B cell (primary cell): ENCODE results near the gene ERI3. TPM values are rescaled to one million over a fixed set of nuclear protein-coding genes. Genes with fewer than 3 reads are reported as not detected.
A peak's percentile ranks its signal among the peaks of the same experiment; 100 is the strongest.

Source experiments
- ATAC-seq: fragments of 200-7000 bp; cut with Tn5 transposase; one replicate; pipeline ENCODE4 v1.10.0; 2021; ENCODE audit warnings: low read depth, mild to moderate bottlenecking, moderate number of reproducible peaks, moderate library complexity
- CTCF ChIA-PET: fragments of 350-600 bp; sonication (Branson Sonifier 250); formaldehyde crosslinking; loops from one replicate; lab custom pipeline; 2021; ENCODE audit warnings: antibody characterized with exemption, inconsistent platforms; lab: Charles Lee
- POLR2A ChIA-PET: fragments of 350-600 bp; sonication (Branson Sonifier 250); formaldehyde crosslinking; loops from one replicate; lab custom pipeline; 2021; ENCODE audit warnings: antibody characterized with exemption; lab: Charles Lee
- DNase-seq: peaks from one replicate; pipeline ENCODE4 v3.0.0; 2013
- H2AFZ ChIP-seq: 2 replicates; pipeline ENCODE4 v1.6.1; 2012; ENCODE audit warnings: mild to moderate bottlenecking, low read depth, low read length; ENCODE audit not compliant: insufficient read depth, poor library complexity, severe bottlenecking
- H3K27ac ChIP-seq, 2 donors: 1 replicate in 1 of 2; 2 replicates in 1 of 2; pipeline ENCODE4 v1.5.1; 2012 to 2013; ENCODE audit warnings: low read length in 2 of 2, mild to moderate bottlenecking in 2 of 2, moderate library complexity in 1 of 2
- H3K27me3 ChIP-seq, 4 experiments: fragments of 200-600 bp in 1 of 4; sonication (generic) in 1 of 4; replicated peaks in 1 of 4; 1 replicate in 2 of 4; 2 replicates in 2 of 4; pipeline versions ENCODE4 v1.6.1 to v1.7.0; 2013 to 2016; ENCODE audit warnings: low read length in 3 of 4, mild to moderate bottlenecking in 2 of 4, mixed read lengths in 1 of 4, moderate library complexity in 1 of 4; ENCODE audit not compliant: insufficient read depth in 4 of 4, control insufficient read depth in 3 of 4; ENCODE audit errors: control extremely low read depth in 1 of 4
- H3K36me3 ChIP-seq, 2 experiments: replicated peaks in 1 of 2; 1 replicate in 1 of 2; 2 replicates in 1 of 2; pipeline versions ENCODE4 v1.6.1 to v1.7.1; 2013; ENCODE audit warnings: low read length in 1 of 2; ENCODE audit not compliant: insufficient read depth in 2 of 2, control insufficient read depth in 1 of 2; ENCODE audit errors: control extremely low read depth in 1 of 2, extremely low read depth in 1 of 2
- H3K4me1 ChIP-seq, 2 donors: fragments of 200-600 bp in 1 of 2; sonication (generic) in 1 of 2; 1 replicate in 1 of 2; 2 replicates in 1 of 2; pipeline versions ENCODE4 v1.5.1 to v1.6.1; 2013 to 2017; ENCODE audit warnings: low read length in 2 of 2; ENCODE audit not compliant: control insufficient read depth in 2 of 2, insufficient read depth in 2 of 2
- H3K4me2 ChIP-seq: replicated peaks from 2 replicates; pipeline ENCODE3; 2012; ENCODE audit warnings: mild to moderate bottlenecking, low read depth, low read length; ENCODE audit not compliant: poor library complexity, severe bottlenecking
- H3K4me3 ChIP-seq, 5 experiments: fragments of 200-600 bp in 1 of 5; sonication (generic) in 1 of 5; 1 replicate in 3 of 5; 2 replicates in 2 of 5; pipeline versions ENCODE4 v1.5.1 to v1.7.0; 2011 to 2016; ENCODE audit warnings: low read length in 4 of 5, mild to moderate bottlenecking in 4 of 5, low read depth in 2 of 5, control low read depth in 1 of 5, moderate library complexity in 1 of 5; ENCODE audit not compliant: insufficient read depth in 1 of 5; ENCODE audit errors: control extremely low read depth in 1 of 5, extremely low read depth in 1 of 5
- H3K79me2 ChIP-seq: fragments of 200-600 bp; sonication (generic); one replicate; pipeline ENCODE4 v1.6.0; 2016; ENCODE audit warnings: low read length; ENCODE audit not compliant: control insufficient read depth, insufficient read depth
- H3K9ac ChIP-seq: fragments of 200-600 bp; sonication (generic); 2 replicates; pipeline ENCODE4 v1.6.1; 2017; ENCODE audit warnings: mild to moderate bottlenecking, low read length, moderate library complexity
- H3K9me3 ChIP-seq, 3 donors: one replicate each; pipeline versions ENCODE4 v1.6.1 to v1.7.1; 2013; ENCODE audit warnings: low read length in 2 of 3; ENCODE audit not compliant: control insufficient read depth in 2 of 3, insufficient read depth in 1 of 3; ENCODE audit errors: control extremely low read depth in 1 of 3
- H4K20me1 ChIP-seq: 2 replicates; pipeline ENCODE4 v1.6.0; 2012; ENCODE audit warnings: mild to moderate bottlenecking, low read length; ENCODE audit not compliant: insufficient read depth, control insufficient read depth, poor library complexity, severe bottlenecking
- H3K27ac Mint-ChIP-seq: one replicate; pipeline ENCODE4 v1.8.0; 2021; ENCODE audit warnings: mixed read lengths
- H3K27me3 Mint-ChIP-seq: one replicate; pipeline ENCODE4 v1.8.0; 2021; ENCODE audit warnings: mixed read lengths
- H3K4me1 Mint-ChIP-seq: one replicate; pipeline ENCODE4 v1.8.0; 2021; ENCODE audit warnings: mixed read lengths
- H3K4me3 Mint-ChIP-seq: one replicate; pipeline ENCODE4 v1.8.0; 2021; ENCODE audit warnings: mixed read lengths
- H3K9me3 Mint-ChIP-seq: one replicate; pipeline ENCODE4 v1.8.0; 2022; ENCODE audit warnings: mixed read lengths; ENCODE audit not compliant: insufficient read depth
- CTCF ChIP-seq: fragments of 200-600 bp; IDR thresholded peaks from one replicate; pipeline ENCODE4 v1.8.0; 2022; ENCODE audit warnings: antibody characterized with exemption, mild to moderate bottlenecking
- EZH2 ChIP-seq: IDR thresholded peaks from 2 replicates; pipeline ENCODE4 v1.6.1; 2012; ENCODE audit warnings: borderline replicate concordance, low read depth, mild to moderate bottlenecking, moderate library complexity, low read length; ENCODE audit not compliant: insufficient read depth, poor library complexity, severe bottlenecking
- WGBS: methylation state at CpG from one replicate; pipeline ENCODE4 v1.1.5; 2013; ENCODE audit warnings: missing lambda C conversion rate; ENCODE audit not compliant: insufficient coverage; 5-methylcytosine and 5-hydroxymethylcytosine counted together
- intact Hi-C: fragments of 100-400 bp; cut with micrococcal nuclease; formaldehyde crosslinking; loops from one replicate; pipeline ENCODE4 v1.10.0; 2022
- polyA plus RNA-seq: library from polyadenylated mRNA; depleted of rRNA; stranded (reverse); fragments of >200 nt; gene quantifications from 2 replicates; pipeline ENCODE4 v1.2.3, GENCODE V29; 2012
- total RNA-seq, 2 donors: library from RNA; stranded (reverse); fragments of 120-200 nt in 1 of 2; gene quantifications; 1 replicate in 1 of 2; 2 replicates in 1 of 2; pipeline versions ENCODE4 v1.2.3 to v1.2.4, GENCODE V29; 2013 to 2022

Gene ERI3
- total and polyA plus RNA-seq, 2 donors (not counting 1 experiment from before 2014, with no cell fraction given), result 37.5 to 53.9 TPM

GRCh38 chr1:44223187-44223610 is 131.9 kb downstream of the ERI3 start:
- Histone ChIP-seq H3K27me3 (no peaks in the 10 kb centered on the region), H3K4me2 (no peak overlapping the region), H3K79me2 (no peaks in the 10 kb centered on the region), H3K36me3 (peaks cover 0 to 40% of the 10 kb centered on the region in 2 experiments), H3K4me1 (peaks cover 0 to 3% of the 10 kb centered on the region in 2 donors), H3K9ac (no peak overlapping the region), H3K4me3 (no peak overlapping the region), H4K20me1 (no peaks in the 10 kb centered on the region), H2AFZ (no peak overlapping the region), H3K27ac (peak overlapping the region in 1 of 2 donors; percentile 25), H3K9me3 (no peaks in the 10 kb centered on the region)
- TF ChIP-seq EZH2 (no peak), CTCF (no peak)
- no peaks in the 10 kb centered on the region for H3K27me3 Mint-ChIP-seq
- 38% methylated on average over 11 of the region's 11 CpGs for WGBS
- H3K4me1 Mint-ChIP-seq, result peaks cover 17% of the 10 kb centered on the region
- H3K27ac Mint-ChIP-seq, result no peak overlapping the region
- DNase-seq (no peak), ATAC-seq (no peak)
- intact Hi-C loops, result no loop called here
- no peaks in the 10 kb centered on the region for H3K9me3 Mint-ChIP-seq
- POLR2A ChIA-PET, result no interaction called here
- H3K4me3 Mint-ChIP-seq, result no peak overlapping the region
- CTCF ChIA-PET, result no interaction called here

GRCh38 chr1:44222397-44223186 is 132.5 kb downstream of the ERI3 start:
- Mint-ChIP-seq H3K27me3 (no peaks in the 10 kb centered on the region), H3K4me1 (peaks cover 18% of the 10 kb centered on the region), H3K27ac (no peak overlapping the region), H3K9me3 (no peaks in the 10 kb centered on the region), H3K4me3 (no peak overlapping the region)
- Histone ChIP-seq H2AFZ (no peak overlapping the region), H3K27ac (peak overlapping the region in 1 of 2 donors; percentile 25), H3K4me1 (peaks cover 0 to 3% of the 10 kb centered on the region in 2 donors), H3K4me3 (no peak overlapping the region), H3K27me3 (no peaks in the 10 kb centered on the region), H4K20me1 (no peaks in the 10 kb centered on the region), H3K4me2 (no peak overlapping the region), H3K79me2 (no peaks in the 10 kb centered on the region), H3K36me3 (peaks cover 0 to 45% of the 10 kb centered on the region in 2 experiments), H3K9me3 (no peaks in the 10 kb centered on the region), H3K9ac (no peak overlapping the region)
- no peak for DNase-seq
- CTCF ChIA-PET, result no interaction called here
- TF ChIP-seq CTCF (no peak), EZH2 (no peak)
- WGBS, result 61% methylated on average over 4 of the region's 5 CpGs
- no peak for ATAC-seq
- POLR2A ChIA-PET, result no interaction called here
- intact Hi-C loops, result no loop called here
